Measurements from ENCODE around the gene RNF13.

DNA sequence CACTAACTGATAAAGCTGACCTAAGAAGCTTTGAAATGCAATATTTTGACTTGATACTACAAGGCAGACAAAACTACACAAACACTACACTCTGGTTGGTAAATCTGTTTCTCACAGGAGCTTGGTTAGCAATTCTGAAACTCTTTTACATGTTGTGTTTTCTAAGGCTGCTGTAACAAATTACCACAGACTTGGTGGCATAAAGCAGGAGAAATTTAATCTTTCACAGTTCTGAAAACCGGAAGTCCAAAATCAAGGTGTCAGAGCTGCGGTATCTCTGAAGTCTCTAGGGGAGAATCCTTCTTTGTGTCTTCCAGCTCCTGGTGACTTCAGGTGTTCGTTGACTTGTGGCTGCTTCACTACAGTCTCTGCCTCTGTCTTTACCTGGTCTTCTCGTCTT, 170.6 kb downstream of the RNF13 start:
- TF ChIP-seq SMAD3 (CRISPR knock-in tag; IDR thresholded peaks at IDR 0.05; ENCODE audit: borderline replicate concordance) = no peak
- TF ChIP-seq, protein P1, sequence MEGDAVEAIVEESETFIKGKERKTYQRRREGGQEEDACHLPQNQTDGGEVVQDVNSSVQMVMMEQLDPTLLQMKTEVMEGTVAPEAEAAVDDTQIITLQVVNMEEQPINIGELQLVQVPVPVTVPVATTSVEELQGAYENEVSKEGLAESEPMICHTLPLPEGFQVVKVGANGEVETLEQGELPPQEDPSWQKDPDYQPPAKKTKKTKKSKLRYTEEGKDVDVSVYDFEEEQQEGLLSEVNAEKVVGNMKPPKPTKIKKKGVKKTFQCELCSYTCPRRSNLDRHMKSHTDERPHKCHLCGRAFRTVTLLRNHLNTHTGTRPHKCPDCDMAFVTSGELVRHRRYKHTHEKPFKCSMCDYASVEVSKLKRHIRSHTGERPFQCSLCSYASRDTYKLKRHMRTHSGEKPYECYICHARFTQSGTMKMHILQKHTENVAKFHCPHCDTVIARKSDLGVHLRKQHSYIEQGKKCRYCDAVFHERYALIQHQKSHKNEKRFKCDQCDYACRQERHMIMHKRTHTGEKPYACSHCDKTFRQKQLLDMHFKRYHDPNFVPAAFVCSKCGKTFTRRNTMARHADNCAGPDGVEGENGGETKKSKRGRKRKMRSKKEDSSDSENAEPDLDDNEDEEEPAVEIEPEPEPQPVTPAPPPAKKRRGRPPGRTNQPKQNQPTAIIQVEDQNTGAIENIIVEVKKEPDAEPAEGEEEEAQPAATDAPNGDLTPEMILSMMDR (IDR thresholded peaks at IDR 0.05) = no peak
- TF ChIP-seq, protein P2, sequence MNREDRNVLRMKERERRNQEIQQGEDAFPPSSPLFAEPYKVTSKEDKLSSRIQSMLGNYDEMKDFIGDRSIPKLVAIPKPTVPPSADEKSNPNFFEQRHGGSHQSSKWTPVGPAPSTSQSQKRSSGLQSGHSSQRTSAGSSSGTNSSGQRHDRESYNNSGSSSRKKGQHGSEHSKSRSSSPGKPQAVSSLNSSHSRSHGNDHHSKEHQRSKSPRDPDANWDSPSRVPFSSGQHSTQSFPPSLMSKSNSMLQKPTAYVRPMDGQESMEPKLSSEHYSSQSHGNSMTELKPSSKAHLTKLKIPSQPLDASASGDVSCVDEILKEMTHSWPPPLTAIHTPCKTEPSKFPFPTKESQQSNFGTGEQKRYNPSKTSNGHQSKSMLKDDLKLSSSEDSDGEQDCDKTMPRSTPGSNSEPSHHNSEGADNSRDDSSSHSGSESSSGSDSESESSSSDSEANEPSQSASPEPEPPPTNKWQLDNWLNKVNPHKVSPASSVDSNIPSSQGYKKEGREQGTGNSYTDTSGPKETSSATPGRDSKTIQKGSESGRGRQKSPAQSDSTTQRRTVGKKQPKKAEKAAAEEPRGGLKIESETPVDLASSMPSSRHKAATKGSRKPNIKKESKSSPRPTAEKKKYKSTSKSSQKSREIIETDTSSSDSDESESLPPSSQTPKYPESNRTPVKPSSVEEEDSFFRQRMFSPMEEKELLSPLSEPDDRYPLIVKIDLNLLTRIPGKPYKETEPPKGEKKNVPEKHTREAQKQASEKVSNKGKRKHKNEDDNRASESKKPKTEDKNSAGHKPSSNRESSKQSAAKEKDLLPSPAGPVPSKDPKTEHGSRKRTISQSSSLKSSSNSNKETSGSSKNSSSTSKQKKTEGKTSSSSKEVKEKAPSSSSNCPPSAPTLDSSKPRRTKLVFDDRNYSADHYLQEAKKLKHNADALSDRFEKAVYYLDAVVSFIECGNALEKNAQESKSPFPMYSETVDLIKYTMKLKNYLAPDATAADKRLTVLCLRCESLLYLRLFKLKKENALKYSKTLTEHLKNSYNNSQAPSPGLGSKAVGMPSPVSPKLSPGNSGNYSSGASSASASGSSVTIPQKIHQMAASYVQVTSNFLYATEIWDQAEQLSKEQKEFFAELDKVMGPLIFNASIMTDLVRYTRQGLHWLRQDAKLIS (CRISPR knock-in tag; IDR thresholded peaks at IDR 0.05; ENCODE audit: borderline replicate concordance) = no peak
- no peak for TF ChIP-seq NR1H2 (CRISPR knock-in tag; IDR thresholded peaks at IDR 0.05)
- TF ChIP-seq NFE2L1 (CRISPR knock-in tag; IDR thresholded peaks at IDR 0.05) = no peak
- no peak for TF ChIP-seq NFATC4 (CRISPR knock-in tag; IDR thresholded peaks at IDR 0.05)

All from WTC11 (cell line).